HG02840 (cell line): ENCODE data around the gene SH3TC1.

Experiments used
- ATAC-seq: cut with Tn5 transposase; IDR thresholded peaks from one replicate; pipeline ENCODE4 v1.9.1; 2021; ENCODE audit warnings: mild to moderate bottlenecking, moderate library complexity, moderate number of reproducible peaks; ENCODE audit not compliant: unreplicated experiment, low FRiP score

SH3TC1 gene

DNA sequence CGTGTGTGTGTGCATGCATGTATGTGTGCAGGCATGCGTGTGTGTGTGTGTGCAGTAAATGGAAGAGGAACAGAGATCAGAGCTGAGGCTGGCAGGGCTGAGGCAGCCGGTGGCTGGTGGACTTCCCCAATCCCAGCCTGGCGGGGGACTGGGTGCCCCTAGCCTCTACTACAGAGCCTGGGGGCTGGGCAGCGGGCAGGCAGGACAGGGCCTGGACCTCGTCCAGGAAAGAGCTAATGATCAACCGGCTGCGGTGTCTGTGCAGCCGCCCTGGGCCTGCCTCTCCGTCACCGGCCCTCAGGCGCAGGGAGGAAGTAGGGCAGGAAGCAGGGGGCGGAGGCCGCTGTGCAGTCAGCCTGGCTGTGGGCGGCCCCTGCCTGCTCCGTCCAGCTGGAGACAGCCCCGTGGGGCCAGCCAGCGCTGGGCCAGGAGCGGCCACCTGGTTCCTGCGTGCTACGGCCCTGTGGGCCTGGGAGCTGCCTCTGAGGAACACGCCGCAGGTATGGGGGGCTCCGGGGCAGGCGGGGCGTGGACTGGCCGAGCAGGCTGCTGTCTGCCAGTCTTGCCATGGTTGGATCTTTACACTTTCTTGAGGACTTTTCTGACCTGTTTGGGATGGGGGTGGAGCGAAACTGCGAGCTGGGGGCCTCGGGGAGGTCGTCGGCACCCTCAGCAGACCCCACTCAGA, at the start of gene SH3TC1:
Gene SH3TC1, plus strand, starts transcription at position 385 of the 688 bp plus-strand sequence. CDS start 5,905 bp downstream, outside the sequence.
- ATAC-seq = peak; percentile 82

DNA sequence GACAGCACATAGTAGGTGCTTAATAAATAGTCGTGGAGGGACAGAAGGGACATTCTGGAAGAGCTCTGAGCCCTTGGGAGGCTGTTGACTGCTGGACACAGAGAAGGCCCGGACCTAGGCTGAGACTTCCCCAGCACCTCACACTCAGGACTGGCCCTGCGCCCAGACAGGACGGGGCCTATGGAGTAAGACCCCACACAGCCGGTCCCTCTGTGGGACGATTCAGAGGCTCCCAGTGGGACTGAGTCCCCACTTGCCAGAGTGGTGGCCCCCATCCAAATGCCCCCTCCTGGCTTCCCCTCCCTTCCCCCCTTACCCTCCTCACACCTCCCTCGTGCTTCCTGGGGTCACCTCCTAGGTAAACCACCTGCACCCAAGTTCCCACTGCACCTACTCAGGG, 49.4 kb upstream of the SH3TC1 start:
- no peak for ATAC-seq

DNA sequence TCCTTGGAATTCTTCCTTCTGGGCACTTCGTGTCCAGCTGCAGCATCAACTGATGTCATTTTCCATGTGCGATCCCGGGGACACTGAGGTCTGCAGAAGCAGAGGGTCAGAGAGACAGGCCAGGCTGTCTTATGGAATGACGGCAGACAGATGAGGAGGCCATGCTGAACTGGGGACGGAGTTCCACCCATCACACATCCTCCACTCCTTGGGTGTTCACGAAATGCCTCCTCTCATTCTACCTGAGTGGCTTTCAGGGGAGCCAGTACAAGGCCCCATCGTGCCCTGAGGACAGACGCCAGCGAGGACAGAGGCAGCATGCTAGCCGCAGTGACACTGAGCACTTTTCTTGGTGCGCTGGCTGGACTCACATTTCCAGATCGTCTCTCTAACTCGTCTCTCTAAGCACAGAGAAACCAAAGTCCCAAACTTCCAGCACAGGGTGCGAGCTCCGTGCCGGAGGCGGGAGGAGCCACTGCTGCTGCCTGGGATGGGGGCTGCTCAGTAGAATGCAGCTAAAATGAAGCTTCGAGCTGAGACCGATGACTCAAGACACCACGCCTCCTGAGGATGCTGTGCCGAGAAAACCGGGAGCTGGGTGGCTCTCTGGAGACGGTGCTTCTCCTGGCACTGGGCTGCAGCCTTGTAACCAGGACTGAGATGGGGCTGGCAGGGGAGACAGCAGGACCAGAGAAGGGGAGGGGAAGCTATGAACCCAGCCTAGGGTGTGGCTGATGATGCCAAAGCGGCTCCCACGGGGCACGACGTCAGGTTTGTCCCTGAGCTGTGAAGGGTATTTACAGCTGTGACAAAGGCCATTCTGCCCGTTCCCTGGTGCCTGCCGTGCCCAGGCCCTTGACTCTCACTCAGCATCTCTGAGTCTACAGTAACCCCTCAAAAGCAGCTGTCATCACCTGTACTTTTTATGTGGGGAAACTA, 48.7 kb upstream of the SH3TC1 start:
- ATAC-seq = no peak

DNA sequence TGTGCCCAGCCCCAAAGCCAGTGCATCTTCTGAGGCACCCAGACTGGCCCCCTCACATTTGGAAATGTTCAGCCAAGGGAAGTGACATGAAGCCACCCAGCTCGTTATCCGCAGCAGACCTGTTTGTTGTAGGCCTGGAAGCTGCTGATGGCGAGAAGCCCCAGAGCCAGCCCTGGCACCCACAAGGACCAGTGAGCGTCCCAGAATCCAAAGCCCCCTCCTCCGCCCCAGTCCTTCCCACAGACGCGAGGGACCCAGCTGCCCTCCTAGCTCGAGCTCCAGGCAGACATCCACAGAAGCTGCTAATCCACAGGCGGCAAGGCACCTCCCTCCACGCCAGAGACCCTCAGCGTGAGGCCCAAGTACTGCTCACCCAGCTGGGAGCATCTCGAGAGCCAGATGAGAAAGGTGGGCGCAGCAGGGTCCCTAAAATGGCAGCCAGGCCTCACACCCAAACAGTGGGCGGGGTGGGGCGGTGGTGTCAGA, 47.9 kb upstream of the SH3TC1 start:
- ATAC-seq = no peak

DNA sequence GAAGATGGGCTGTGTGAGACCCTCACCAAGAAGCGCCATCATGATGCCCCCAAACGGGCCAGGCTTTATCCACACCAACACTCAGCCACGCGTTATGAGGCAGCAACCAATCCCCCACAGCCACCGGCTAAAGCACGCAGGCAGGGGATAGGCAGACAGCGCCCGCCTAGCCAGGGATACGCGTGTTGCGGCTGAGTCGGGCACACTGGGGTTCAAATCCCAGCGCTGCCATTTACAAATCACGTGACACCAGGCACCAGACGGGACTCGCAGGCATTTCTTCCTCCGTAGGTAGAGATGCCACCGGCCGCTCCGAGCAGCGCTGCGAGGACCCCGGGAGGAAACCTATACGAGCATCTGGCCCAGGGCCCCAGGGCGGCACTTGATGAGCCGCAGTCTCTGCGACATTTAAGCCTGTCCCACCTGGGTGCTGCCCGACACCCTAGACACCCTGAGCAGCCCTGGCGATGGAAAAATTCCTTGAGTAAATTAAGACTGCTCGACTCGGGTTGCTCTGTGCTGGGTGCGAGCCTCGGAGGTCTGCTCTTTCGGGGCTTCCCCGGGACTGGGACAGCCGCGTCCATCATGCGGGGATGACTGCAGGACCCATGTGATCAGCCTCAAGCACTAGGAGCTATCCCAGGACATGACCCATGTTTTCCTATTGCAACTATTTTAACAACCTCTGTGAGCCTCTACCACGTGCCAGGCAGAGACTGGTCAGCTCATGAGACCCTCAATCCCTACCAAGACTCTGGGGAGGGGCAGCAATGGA, 46.8 kb upstream of the SH3TC1 start:
- no peak for ATAC-seq

DNA sequence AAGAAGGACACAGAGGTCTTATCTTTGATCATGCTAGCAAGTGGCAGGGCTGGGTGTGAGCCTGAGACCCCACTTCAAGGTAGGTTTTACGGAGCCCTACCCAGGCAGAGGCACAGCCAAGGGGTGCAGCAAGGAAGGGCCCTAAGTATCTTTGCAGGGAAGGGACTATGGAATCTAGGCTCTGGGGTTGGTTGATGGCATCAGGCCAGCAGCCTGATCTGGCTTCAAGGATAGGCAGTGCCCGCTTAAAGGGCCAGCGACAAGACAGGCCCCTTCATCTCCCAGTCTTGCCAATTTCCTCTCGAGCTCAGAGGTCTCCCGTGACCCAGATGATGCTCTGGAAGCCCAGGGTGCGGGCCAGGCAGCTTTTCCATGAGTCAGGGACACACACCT, 46.2 kb upstream of the SH3TC1 start:
- ATAC-seq = no peak

DNA sequence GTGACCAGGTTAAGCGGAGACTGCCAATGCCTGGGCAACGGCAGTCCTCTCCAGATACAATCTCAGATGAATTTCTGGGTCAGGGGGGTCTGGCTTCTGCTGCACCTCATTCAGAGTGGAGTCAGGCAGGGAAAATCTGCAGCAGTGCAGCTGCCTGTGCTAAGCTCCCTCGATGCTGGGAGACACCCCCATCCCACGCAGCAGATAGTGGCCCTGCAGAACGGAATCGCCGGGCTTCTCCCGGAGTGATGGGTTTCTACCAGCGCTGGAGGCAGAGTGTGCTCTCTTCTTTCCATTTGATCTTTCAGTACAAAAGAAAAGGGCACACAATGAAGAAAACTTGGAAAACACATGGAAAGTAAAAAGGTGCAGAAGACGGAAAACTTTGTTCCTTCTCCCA, 45.6 kb upstream of the SH3TC1 start:
- ATAC-seq = no peak

DNA sequence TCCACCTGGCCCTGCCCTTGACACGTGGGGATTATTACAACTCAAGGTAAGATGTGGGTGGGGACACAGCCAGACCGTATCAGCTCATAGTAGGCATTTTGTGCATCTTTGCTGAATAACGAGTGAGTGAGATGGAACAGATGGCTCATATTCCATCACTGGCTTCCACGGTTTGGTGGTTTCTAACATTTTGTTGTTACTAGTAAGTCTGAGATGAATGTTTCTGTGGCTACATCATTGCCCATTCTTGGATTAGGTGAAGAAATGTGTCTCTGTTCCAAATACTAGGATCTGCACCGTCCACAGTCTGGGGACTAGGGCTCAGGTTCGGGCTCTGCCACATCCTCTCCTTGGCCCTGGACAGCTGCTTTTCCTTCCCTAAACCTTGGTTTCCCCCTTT, 44.0 kb upstream of the SH3TC1 start:
- no peak for ATAC-seq

DNA sequence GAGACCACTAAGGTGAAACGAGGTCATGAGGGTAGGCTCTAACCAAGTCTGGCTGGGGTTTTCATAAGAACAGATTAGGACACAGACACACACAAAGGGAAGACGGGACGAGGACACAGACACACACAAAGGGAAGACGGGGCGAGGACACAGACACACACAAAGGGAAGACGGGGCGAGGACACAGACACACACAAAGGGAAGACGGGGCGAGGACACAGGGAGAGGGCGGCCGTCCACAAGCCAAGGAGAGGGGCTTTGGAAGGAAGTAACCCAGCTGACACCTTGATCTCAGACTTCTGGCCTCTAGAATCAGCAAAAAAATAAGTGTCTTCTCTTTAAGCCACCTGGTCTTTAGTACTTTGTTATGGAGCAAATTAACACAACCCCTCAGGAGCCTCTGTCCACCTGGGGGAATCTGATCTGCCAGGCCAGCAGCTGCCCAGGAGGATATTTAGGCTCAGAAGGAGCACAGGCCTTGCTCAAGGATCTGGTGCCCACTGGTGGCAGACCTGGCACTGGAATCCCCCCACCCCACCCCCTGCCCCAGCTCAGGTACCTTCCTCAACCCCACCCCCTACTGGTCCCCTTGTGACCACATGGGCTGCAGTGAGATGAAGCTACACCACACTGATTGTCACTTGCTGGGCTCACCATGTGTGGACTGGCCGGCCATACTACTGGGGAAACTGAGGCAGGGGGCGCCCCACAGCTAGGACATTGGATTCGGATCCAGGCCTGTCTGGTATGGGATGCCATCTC, 43.2 kb upstream of the SH3TC1 start:
- no peak for ATAC-seq

DNA sequence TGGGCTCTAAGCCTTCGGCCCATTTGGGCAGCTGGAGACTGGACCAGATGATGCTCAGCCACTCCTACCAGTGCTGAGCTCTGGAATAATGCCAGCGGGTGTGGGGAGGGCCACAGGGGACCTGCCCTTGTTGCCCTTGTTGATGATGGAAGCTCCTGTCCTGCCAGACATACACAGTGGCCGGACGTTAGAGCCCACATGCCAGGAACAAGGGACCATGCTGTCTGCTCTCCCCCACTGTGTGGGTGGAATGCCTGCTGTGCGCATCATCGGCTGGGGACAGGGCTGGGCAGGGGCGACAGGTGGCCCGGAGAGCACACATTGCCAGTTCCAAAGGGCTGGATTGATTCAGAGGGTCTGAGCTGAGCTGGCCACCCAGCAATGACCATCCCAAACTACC, 42.5 kb upstream of the SH3TC1 start:
- ATAC-seq = no peak

DNA sequence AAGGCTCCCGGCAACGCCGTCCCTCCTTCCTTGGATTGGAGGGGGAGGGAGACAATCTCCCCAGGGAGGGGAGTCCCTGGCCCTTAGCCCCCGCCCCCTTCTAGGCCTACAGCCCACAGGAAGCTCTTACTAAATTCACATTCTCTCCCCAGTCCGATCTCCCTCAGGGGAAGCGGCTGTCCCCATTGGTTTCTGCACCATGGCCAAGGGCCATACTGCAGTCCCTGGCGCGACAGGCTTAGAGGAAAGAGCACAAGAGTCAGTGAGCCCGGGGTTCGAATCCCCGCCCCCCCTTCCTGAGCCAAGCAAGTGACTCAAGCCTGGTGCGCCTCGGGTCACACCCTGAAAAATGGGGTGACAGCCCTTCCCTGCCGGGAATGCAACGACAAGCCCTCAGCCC, 41.6 kb upstream of the SH3TC1 start:
- no peak for ATAC-seq

DNA sequence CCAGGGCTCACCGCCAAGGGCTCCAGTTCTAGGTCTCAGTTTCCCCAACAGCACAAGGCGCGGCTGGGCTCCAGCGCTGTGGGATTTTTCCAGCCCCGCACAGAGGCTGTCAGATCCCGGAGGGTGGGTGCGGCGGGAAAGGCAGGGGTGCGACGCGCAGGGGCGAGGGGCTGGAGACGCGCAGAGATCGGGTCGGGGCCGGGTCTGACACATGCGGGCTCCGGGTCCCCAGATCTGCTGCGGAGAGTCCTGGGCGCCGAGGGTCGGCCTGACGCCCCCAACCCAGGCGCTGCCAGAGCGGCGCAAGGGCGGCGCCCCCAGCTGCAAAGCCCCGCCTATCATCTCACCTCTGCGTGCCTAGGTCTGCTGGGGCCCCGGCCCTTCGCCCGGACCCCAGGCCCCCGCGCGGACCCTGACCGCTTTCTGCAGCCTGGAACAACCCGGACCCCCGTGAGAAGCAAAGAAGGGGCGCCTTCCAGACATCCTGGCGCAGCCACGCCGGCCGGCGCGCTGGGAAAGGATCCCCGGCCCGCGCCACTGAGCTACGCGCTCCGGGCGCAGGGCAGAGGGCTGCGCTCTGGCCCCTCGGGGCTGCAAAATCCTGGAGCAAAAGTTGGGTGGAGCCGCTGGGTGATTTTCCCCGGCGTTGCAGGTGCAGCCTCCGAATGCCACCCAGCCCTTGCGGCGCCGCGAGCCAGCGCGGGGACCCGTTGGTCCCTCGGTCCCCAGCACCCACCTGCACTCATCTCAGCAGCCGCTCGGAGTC, 41.0 kb upstream of the SH3TC1 start:
- no peak for ATAC-seq

DNA sequence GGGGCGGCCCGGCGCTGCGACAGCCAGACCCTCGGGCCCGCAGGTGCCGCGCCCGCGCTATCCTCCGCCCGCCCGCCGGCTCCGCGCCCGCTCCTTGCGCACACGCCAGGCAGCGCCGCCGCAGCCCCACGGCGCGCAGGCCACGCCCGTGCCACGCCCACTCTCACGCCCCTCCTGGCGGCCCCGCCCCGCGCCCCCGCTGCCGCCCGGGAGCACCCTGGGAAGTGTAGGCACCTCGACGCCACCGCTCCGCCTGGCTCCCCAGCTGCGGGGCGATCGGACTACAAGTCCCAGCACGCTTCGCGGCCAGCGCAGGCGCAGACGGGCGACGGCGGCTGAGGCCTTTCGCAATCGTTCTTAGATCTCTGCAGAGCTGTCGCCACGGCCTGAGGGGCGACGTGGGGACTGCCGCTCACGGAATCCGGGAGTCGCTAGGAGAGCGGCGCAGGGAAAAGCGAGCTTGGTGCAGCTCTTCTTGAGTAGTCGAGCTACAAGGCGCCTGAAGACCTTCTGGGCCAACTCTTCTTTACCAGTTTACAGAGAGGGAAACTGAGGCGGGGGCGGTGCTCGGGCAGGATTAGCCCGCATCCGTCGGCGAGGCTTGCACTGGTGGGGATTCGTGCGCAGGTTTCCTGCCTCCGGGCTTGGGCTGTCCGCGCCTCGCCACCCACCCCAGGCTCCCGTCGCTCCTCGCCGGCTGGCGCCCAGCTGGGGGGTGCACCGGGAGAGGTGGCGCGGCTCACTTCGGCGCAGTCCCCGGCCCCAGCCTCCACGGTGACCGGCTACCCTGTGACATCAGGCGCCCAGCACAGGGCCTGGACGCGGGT, 40.2 kb upstream of the SH3TC1 start, which contains the start of gene ABLIM2:
Gene ABLIM2, minus strand, starts transcription at position 104 of the 827 bp plus-strand sequence. CDS start 124 bp downstream, outside the sequence.
- peak; percentile 93 for ATAC-seq

DNA sequence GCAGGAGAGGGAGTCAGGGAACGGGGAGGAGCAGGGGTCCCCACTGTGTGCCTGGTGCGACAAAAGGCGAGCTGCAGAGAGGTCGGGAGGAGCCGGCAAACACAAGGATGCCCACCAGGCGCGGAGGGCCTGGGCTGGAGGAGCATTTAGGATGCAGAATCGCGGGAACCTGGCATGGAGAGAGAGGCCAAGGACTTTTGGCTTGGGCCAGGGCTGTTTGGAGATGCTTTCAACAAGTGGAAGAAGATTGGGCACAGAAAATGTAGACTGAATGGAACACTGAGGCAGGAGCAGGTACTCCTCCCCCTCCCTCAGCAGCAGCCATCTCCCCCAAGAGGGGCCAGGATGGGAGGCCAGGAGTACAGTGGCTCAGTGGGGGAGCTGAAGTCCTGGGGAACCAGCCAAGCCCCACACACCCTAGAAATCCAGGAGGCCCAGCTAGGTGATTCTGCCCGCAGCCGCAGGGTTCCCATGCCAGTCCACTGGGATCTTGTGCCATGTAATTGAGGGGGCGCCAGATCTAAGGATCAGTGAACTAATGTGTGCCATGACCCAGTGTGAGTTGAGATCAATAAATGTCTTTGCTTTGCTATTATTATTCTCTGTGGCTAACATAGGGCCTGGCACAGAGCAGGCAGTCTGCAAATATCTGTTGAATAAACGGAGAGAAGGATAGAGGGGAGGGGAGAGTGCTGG, 39.4 kb upstream of the SH3TC1 start:
- no peak for ATAC-seq

DNA sequence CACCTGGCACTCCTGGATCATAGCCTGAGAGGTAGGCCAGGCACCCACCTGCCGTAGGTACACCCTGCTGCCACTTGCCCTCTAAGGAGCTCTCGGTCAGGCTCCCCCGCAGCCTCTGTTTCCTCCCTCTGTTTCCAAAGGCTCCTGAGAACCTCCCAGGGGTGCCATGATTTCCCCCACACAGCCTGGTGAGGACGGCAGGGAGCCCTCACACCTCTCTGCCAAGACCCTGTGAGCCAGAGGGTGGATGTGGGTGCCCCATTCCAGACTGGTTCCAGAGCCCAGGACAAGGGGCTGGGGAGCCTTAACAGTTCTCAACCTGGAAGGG, 38.9 kb upstream of the SH3TC1 start:
- ATAC-seq = no peak

DNA sequence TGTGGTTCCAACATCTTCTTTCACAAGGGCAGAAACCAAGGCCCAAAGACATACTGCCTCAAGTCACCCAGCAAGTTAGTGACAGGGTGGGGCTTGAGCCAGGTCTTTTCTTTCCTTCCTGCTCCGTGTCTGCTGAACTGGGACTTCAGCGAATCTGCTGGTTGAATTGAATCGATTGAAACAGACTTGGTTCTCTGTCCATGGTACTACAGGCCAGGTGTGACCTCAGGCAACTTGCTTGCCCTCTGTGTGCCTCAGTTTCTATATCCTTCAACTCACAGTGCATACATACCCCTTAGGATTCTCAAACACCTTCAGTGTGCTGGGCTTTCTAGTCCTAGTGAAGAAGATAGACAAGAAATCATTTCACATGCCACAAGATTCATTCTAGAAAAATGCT, 38.5 kb upstream of the SH3TC1 start:
- no peak for ATAC-seq

DNA sequence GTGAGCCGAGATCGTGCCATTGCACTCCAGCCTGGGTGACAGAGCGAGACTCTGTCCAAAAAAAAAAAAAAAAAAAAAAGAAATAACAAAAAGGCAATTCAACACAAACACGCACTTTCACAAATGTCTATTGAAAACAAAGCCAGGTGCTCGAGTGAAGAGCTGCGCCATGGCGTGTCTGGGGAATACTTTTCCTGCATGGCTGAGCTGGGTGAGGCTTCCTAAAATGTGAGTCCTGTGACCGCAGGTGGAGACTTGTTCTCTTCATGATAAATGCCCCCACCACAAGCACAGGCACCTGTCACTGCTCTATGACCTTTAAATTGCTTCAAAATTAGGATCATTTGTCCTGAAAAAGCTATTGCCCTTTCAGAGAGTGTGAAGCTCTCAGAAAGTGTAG, 36.5 kb upstream of the SH3TC1 start:
- ATAC-seq = no peak

DNA sequence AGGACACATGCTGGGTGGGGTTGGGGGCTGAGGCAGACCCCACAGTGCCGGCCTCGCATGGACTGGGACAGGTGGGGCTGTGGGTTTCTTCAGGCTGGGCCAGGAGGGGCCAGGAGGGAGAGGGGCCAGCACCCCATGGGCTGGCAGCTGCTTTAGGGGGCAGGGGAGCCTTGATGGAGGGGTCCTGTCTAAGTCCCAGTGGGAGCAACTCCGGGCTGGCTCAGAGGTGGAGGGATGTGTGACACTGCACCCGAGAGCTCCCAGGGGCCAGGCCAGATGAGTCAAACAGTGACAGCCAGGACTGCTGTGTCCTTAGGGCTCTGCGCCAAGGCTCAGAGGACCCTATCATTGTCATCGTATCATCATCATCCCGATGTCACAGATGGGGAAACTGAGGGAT, 36.1 kb upstream of the SH3TC1 start:
- no peak for ATAC-seq
